Chondrocyte (in vitro differentiated cells): Measurements from ENCODE around the gene ACOXL. TPM values are rescaled to one million over a fixed set of nuclear protein-coding genes. Genes with fewer than 3 reads are reported as not detected.

Source experiments
- DNase-seq: peaks from one replicate; pipeline ENCODE4 v3.0.0; 2021; ENCODE audit warnings: mixed read lengths, low spot score
- H3K27ac Mint-ChIP-seq: one replicate; pipeline ENCODE4 v1.8.0; 2021; ENCODE audit warnings: mild to moderate bottlenecking, moderate library complexity, mixed read lengths; ENCODE audit not compliant: unreplicated experiment
- H3K27me3 Mint-ChIP-seq: 2 replicates; pipeline ENCODE4 v1.8.0; 2021; ENCODE audit warnings: low read depth, mixed read lengths
- H3K36me3 Mint-ChIP-seq: 2 replicates; pipeline ENCODE4 v1.8.0; 2021; ENCODE audit warnings: low read depth, mixed read lengths
- H3K4me1 Mint-ChIP-seq: 2 replicates; pipeline ENCODE4 v1.8.0; 2021; ENCODE audit warnings: low read depth, mild to moderate bottlenecking, mixed read lengths
- H3K4me3 Mint-ChIP-seq: one replicate; pipeline ENCODE4 v1.8.0; 2021; ENCODE audit warnings: mild to moderate bottlenecking, moderate library complexity, mixed read lengths; ENCODE audit not compliant: unreplicated experiment
- H3K9me3 Mint-ChIP-seq: 2 replicates; pipeline ENCODE4 v1.8.0; 2021; ENCODE audit warnings: low read depth, mixed read lengths
- total RNA-seq: library from RNA; stranded (reverse); gene quantifications from 3 replicates; pipeline ENCODE4 v1.2.1, GENCODE V29; 2021
- TF ChIP-seq, protein P1 (sequence below): fragments of 200-600 bp; sonication (generic); IDR thresholded peaks from 2 replicates; pipeline ENCODE4 v1.5.0; 2021; ENCODE audit warnings: antibody characterized with exemption, mild to moderate bottlenecking, moderate library complexity

The ACOXL gene
- total RNA-seq, 1 donor from 2014 or later: not detected

GRCh38 chr2:111048856-111049768, 316.7 kb downstream of the ACOXL start:
- no peak overlapping the region for H3K27ac Mint-ChIP-seq

GRCh38 chr2:111049792-111050640, 317.6 kb downstream of the ACOXL start:
- H3K4me1 Mint-ChIP-seq: peaks cover 16% of the 10 kb centered on the region
- H3K9me3 Mint-ChIP-seq: no peaks in the 10 kb centered on the region
- peaks cover 36% of the 10 kb centered on the region for H3K27me3 Mint-ChIP-seq
- peaks cover 2% of the 10 kb centered on the region for H3K36me3 Mint-ChIP-seq
- DNase-seq: no peak
- H3K4me3 Mint-ChIP-seq: no peak overlapping the region
- no peak overlapping the region for H3K27ac Mint-ChIP-seq
- TF ChIP-seq, protein P1, sequence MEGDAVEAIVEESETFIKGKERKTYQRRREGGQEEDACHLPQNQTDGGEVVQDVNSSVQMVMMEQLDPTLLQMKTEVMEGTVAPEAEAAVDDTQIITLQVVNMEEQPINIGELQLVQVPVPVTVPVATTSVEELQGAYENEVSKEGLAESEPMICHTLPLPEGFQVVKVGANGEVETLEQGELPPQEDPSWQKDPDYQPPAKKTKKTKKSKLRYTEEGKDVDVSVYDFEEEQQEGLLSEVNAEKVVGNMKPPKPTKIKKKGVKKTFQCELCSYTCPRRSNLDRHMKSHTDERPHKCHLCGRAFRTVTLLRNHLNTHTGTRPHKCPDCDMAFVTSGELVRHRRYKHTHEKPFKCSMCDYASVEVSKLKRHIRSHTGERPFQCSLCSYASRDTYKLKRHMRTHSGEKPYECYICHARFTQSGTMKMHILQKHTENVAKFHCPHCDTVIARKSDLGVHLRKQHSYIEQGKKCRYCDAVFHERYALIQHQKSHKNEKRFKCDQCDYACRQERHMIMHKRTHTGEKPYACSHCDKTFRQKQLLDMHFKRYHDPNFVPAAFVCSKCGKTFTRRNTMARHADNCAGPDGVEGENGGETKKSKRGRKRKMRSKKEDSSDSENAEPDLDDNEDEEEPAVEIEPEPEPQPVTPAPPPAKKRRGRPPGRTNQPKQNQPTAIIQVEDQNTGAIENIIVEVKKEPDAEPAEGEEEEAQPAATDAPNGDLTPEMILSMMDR: no peak

More at GRCh38 chr2:111048856-111049768, 316.7 kb downstream of the ACOXL start:
- Mint-ChIP-seq H3K27me3 (peaks cover 39% of the 10 kb centered on the region), H3K4me1 (peaks cover 8% of the 10 kb centered on the region), H3K4me3 (no peak overlapping the region), H3K9me3 (no peaks in the 10 kb centered on the region), H3K36me3 (peaks cover 2% of the 10 kb centered on the region)
- DNase-seq: no peak
- TF ChIP-seq, protein P1: no peak

GRCh38 chr2:111050701-111051376, 318.5 kb downstream of the ACOXL start:
- Mint-ChIP-seq H3K27ac (no peak overlapping the region), H3K9me3 (no peaks in the 10 kb centered on the region), H3K4me3 (no peak overlapping the region), H3K4me1 (peaks cover 17% of the 10 kb centered on the region), H3K27me3 (peaks cover 37% of the 10 kb centered on the region), H3K36me3 (peaks cover 2% of the 10 kb centered on the region)
- TF ChIP-seq, protein P1: no peak
- DNase-seq: no peak

DNA sequence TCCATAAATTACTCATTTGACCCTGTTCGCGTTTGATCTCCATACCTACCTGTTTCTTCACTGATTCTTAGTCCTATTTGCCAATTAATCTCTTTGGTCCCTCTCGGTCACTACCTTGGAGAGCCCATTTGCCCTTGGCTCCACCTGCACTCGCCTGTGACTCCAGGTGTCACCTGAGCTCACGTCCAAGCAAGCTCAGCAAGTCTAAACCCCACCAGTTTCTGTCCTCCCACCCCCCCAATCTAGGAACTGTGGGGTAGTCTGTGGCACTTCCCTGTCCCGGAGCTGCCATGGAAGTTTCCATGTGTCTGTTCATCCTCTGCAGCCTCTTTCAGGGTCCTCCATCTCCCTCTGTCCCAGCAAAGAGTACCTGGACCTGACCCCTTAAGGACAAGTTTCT, 320.2 kb downstream of the ACOXL start:
- H3K4me1 Mint-ChIP-seq: peaks cover 17% of the 10 kb centered on the region
- H3K9me3 Mint-ChIP-seq: no peaks in the 10 kb centered on the region
- TF ChIP-seq, protein P1: no peak
- no peak overlapping the region for H3K4me3 Mint-ChIP-seq
- H3K36me3 Mint-ChIP-seq: no peaks in the 10 kb centered on the region
- H3K27me3 Mint-ChIP-seq: peaks cover 25% of the 10 kb centered on the region
- no peak overlapping the region for H3K27ac Mint-ChIP-seq
- no peak for DNase-seq

GRCh38 chr2:111053266-111053665, 320.9 kb downstream of the ACOXL start:
- H3K9me3 Mint-ChIP-seq: no peaks in the 10 kb centered on the region
- H3K4me1 Mint-ChIP-seq: peaks cover 17% of the 10 kb centered on the region
- no peak overlapping the region for H3K4me3 Mint-ChIP-seq
- no peak overlapping the region for H3K27ac Mint-ChIP-seq
- H3K36me3 Mint-ChIP-seq: no peaks in the 10 kb centered on the region
- TF ChIP-seq, protein P1: no peak
- no peak for DNase-seq
- H3K27me3 Mint-ChIP-seq: peaks cover 26% of the 10 kb centered on the region
